Measurements from ENCODE around the gene P3H2. TPM values are rescaled to one million over a fixed set of nuclear protein-coding genes. Genes with fewer than 3 reads are reported as not detected.
A peak's percentile ranks its signal among the peaks of the same experiment; 100 is the strongest.

The P3H2 gene
- total and polyA plus RNA-seq, 2 of the 4 experiments (the other 2 are of a cell fraction) = 54.7 to 64.3 TPM

GRCh38 chr3:189942948-189943347 is 177.7 kb downstream of the P3H2 start:
- Histone ChIP-seq H3K27ac (ENCODE audit: insufficient read depth, low read length) (no peak overlapping the region), H3K4me2 (ENCODE audit: low read depth, low read length) (no peak overlapping the region), H2AK5ac (ENCODE audit: low read depth, low read length) (no peak overlapping the region), H3K23ac (ENCODE audit: low read depth, low read length) (no peak overlapping the region), H4K20me1 (ENCODE audit: insufficient read depth, low read length) (no peaks in the 10 kb centered on the region), H2AK9ac (replicated peaks; ENCODE audit: low read depth, low read length, poor library complexity) (no peak overlapping the region), H3K9ac (ENCODE audit: low read depth, low read length) (no peak overlapping the region), H3K79me1 (ENCODE audit: low read depth in 1 of 2, low read length in 2 of 2) (no peaks in the 10 kb centered on the region), H3K56ac (ENCODE audit: extremely low read depth, insufficient read depth, low read length) (no peak overlapping the region), H2BK120ac (ENCODE audit: low read depth, low read length) (no peak overlapping the region), H3K4me3 (ENCODE audit: insufficient read depth, low read depth, low read length) (no peak overlapping the region), H2AFZ (replicated peaks; ENCODE audit: low read length, poor library complexity) (no peak overlapping the region), H3K14ac (replicated peaks; ENCODE audit: low read depth, low read length) (0 out of 2 replicates have a peak overlapping the region, but pooled peaks have one; percentile 1), H3K9me1 (ENCODE audit: insufficient read depth, low read length) (no peaks in the 10 kb centered on the region), H3K27me3 (ENCODE audit: control insufficient read depth, insufficient read depth, low read length) (peaks cover 20% of the 10 kb centered on the region), H4K91ac (ENCODE audit: insufficient read depth, low read depth, low read length) (no peak overlapping the region), H2BK15ac (ENCODE audit: low read depth, low read length) (no peak overlapping the region), H4K8ac (ENCODE audit: low read depth in 2 of 2, low read length in 2 of 2) (no peak overlapping the region), H3K4ac (ENCODE audit: low read depth, low read length) (no peak overlapping the region), H4K5ac (ENCODE audit: low read depth, low read length) (no peak overlapping the region), H2BK5ac (ENCODE audit: low read depth, low read length, poor library complexity, severe bottlenecking) (no peak overlapping the region), H3K36me3 (ENCODE audit: control insufficient read depth, insufficient read depth, low read length) (no peaks in the 10 kb centered on the region), H3K9me3 (ENCODE audit: control insufficient read depth, insufficient read depth, low read length) (no peaks in the 10 kb centered on the region), H3K18ac (ENCODE audit: low read depth, low read length) (no peak overlapping the region), H2BK20ac (ENCODE audit: low read depth, low read length) (no peak overlapping the region), H3K4me1 (ENCODE audit: control insufficient read depth, insufficient read depth, low read length) (peaks cover under 1% of the 10 kb centered on the region; the same call in 1 of the 2 replicates)
- dilution Hi-C loops (cut with HindIII; ENCODE audit: low sequenced_read_pairs, unreplicated experiment) (no loop called here), in situ Hi-C loops (cut with MboI; ENCODE audit: low sequenced_read_pairs) (loop anchor here (10.0 kb wide), 2 partner anchors 288 to 678 kb away; no protein-coding TSS in a partner anchor), intact Hi-C loops (cut with micrococcal nuclease) (no loop called here)
- DNase-seq (no peak), ATAC-seq (ENCODE audit: low read depth) (no peak)
- ChIA-PET POLR2A (ENCODE audit: unreplicated experiment) (no interaction called here), CTCF (no interaction called here)
- BruUV-seq (replicated peaks) = no TSS peak
- TF ChIP-seq MAFK (IDR thresholded peaks at IDR 0.05; ENCODE audit: low read depth, low read length) (no peak), RCOR1 (IDR thresholded peaks at IDR 0.05; ENCODE audit: insufficient replicate concordance, low read length) (no peak)
- WGBS, 2 experiments (ENCODE audit: extremely low coverage in 2 of 2, insufficient read length in 1 of 2) = no CpG with 5 or more reads among the region's 3 CpGs

Data from IMR-90 (cell line).